GM23338 (cell line): ENCODE data around the gene WSB2.
"Not testable (repeated sequence)": the region's sequence is repeated elsewhere in the genome, so short reads cannot be mapped to it uniquely, and the experiment has no call there.

ENCODE experiments used
- CREB1 ChIP-seq: fragments of 250-450 bp; sonication (Bioruptor Pico); IDR thresholded peaks from 2 replicates; pipeline ENCODE4 v1.5.0; 2020; ENCODE audit warnings: low read depth, mild to moderate bottlenecking, moderate library complexity
- CTCF ChIP-seq, 2 experiments: fragments of 200-600 bp in 1 of 2; sonication (generic) in 1 of 2; conservative IDR thresholded peaks; 2 replicates each; pipeline versions ENCODE4 v1.5.1 to v1.6.1; 2016 to 2017; ENCODE audit warnings: antibody characterized with exemption in 2 of 2, low read depth in 2 of 2, mild to moderate bottlenecking in 2 of 2, moderate library complexity in 1 of 2
- ETS1 ChIP-seq: IDR thresholded peaks from 2 replicates; pipeline ENCODE4 v1.6.1; 2016; ENCODE audit warnings: antibody characterized with exemption
- EZH2 ChIP-seq: fragments of 200-600 bp; sonication (generic); IDR thresholded peaks from one replicate; pipeline ENCODE4 v1.8.0; 2017; ENCODE audit warnings: antibody characterized with exemption, mild to moderate bottlenecking, low read depth; ENCODE audit not compliant: unreplicated experiment
- EZH2phosphoT487 ChIP-seq: fragments of 200-600 bp; sonication (generic); IDR thresholded peaks from one replicate; pipeline ENCODE4 v1.8.1; 2018; ENCODE audit warnings: antibody characterized with exemption; ENCODE audit not compliant: unreplicated experiment
- JUNB ChIP-seq: IDR thresholded peaks from one replicate; pipeline ENCODE4 v1.6.1; 2016; ENCODE audit warnings: antibody characterized with exemption; ENCODE audit not compliant: unreplicated experiment
- NANOG ChIP-seq: IDR thresholded peaks from 2 replicates; pipeline ENCODE4 v1.6.1; 2016; ENCODE audit warnings: antibody characterized with exemption, borderline replicate concordance
- POLR2AphosphoS5 ChIP-seq: IDR thresholded peaks from 2 replicates; pipeline ENCODE4 v1.6.1; 2016; ENCODE audit warnings: antibody characterized with exemption, low read depth
- REST ChIP-seq: IDR thresholded peaks from one replicate; pipeline ENCODE4 v1.6.1; 2018; ENCODE audit warnings: antibody characterized with exemption; ENCODE audit not compliant: unreplicated experiment
- ZNF462 ChIP-seq: fragments of 250-450 bp; sonication (Bioruptor Pico); IDR thresholded peaks from 2 replicates; pipeline ENCODE4 v1.5.0; 2020; ENCODE audit warnings: mild to moderate bottlenecking, moderate library complexity

GRCh38 chr12:117999806-118000205 is 61.2 kb downstream of the WSB2 start:
- TF ChIP-seq CREB1; CTCF (conservative IDR thresholded peaks at IDR 0.05; ENCODE audit: low read depth in 2 of 2); ZNF462 (CRISPR knock-in tag); POLR2AphosphoS5; EZH2; NANOG; REST; JUNB; EZH2phosphoT487; ETS1: not testable (repeated sequence)
